Activated B cell treated with CpG ODN at 0.5 μM for 24 hours (primary cell): Measurements from ENCODE around the gene CCPG1. TPM values are rescaled to one million over a fixed set of nuclear protein-coding genes. Genes with fewer than 3 reads are reported as not detected.
"Not testable (repeated sequence)": the region's sequence is repeated elsewhere in the genome, so short reads cannot be mapped to it uniquely, and the experiment has no call there.

ENCODE experiments used
- ATAC-seq: fragments of 200-7000 bp; cut with Tn5 transposase; one replicate; pipeline ENCODE4 v1.10.0; 2021; ENCODE audit warnings: low read depth, mild to moderate bottlenecking, moderate library complexity
- CTCF ChIA-PET: fragments of 350-600 bp; sonication (Branson Sonifier 250); formaldehyde crosslinking; loops from one replicate; lab custom pipeline; 2021; ENCODE audit warnings: antibody characterized with exemption; lab: Charles Lee
- POLR2A ChIA-PET: fragments of 350-600 bp; sonication (Branson Sonifier 250); formaldehyde crosslinking; loops from one replicate; lab custom pipeline; 2021; ENCODE audit warnings: antibody characterized with exemption; lab: Charles Lee
- DNase-seq: peaks from one replicate; pipeline ENCODE4 v3.0.0; 2022
- H3K27ac Mint-ChIP-seq: one replicate; pipeline ENCODE4 v1.8.0; 2020; ENCODE audit warnings: mixed read lengths
- H3K27me3 Mint-ChIP-seq: one replicate; pipeline ENCODE4 v1.8.0; 2021; ENCODE audit warnings: mixed read lengths
- H3K36me3 Mint-ChIP-seq: one replicate; pipeline ENCODE4 v1.8.0; 2021; ENCODE audit warnings: low read depth, mixed read lengths
- H3K4me1 Mint-ChIP-seq: one replicate; pipeline ENCODE4 v1.8.0; 2021; ENCODE audit warnings: mixed read lengths
- H3K4me3 Mint-ChIP-seq: one replicate; pipeline ENCODE4 v1.8.0; 2020; ENCODE audit warnings: mild to moderate bottlenecking, mixed read lengths
- H3K9me3 Mint-ChIP-seq: one replicate; pipeline ENCODE4 v1.8.0; 2020; ENCODE audit warnings: mixed read lengths
- CTCF ChIP-seq: fragments of 200-600 bp; IDR thresholded peaks from one replicate; pipeline ENCODE4 v1.8.0; 2022; ENCODE audit warnings: antibody characterized with exemption, mild to moderate bottlenecking
- intact Hi-C: fragments of 100-400 bp; cut with micrococcal nuclease; formaldehyde crosslinking; loops from one replicate; pipeline ENCODE4 v1.15.1; 2024
- total RNA-seq: library from RNA; stranded (reverse); gene quantifications from 2 replicates; pipeline ENCODE4 v1.2.3, GENCODE V29; 2022

Gene CCPG1
- total RNA-seq, 1 donor from 2014 or later = 16.2 TPM

GRCh38 chr15:55434989-55435825 lies 27.0 kb upstream of the CCPG1 start:
- H3K4me3 Mint-ChIP-seq = no peak overlapping the region
- TF ChIP-seq CTCF = no peak
- intact Hi-C loops = loop anchor here (1.0 to 5.0 kb wide), 4 partner anchors 26 to 1353 kb away; partner anchors contain the start of genes CCPG1 and PIERCE2
- no peaks in the 10 kb centered on the region for H3K4me1 Mint-ChIP-seq
- no peaks in the 10 kb centered on the region for H3K36me3 Mint-ChIP-seq
- no peaks in the 10 kb centered on the region for H3K27me3 Mint-ChIP-seq
- H3K9me3 Mint-ChIP-seq = no peaks in the 10 kb centered on the region
- POLR2A ChIA-PET = no interaction called here
- DNase-seq = no peak
- no peak for ATAC-seq
- CTCF ChIA-PET = interaction anchor here (0.7 to 3.5 kb wide), 9 partner anchors 14 to 239 kb away, joined by 3 to 21 read pairs (median 4); partner anchors contain the start of genes CCPG1, PIERCE2 and RSL24D1
- no peak overlapping the region for H3K27ac Mint-ChIP-seq

- no peaks in the 10 kb centered on the region for H3K27me3 Mint-ChIP-seq
- ATAC-seq = no peak
- no peaks in the 10 kb centered on the region for H3K36me3 Mint-ChIP-seq
- H3K4me1 Mint-ChIP-seq = no peaks in the 10 kb centered on the region
- POLR2A ChIA-PET = no interaction called here
- TF ChIP-seq CTCF = no peak
- CTCF ChIA-PET = interaction anchor here (1.0 kb wide), 1 partner anchor 13 kb away, joined by 3 read pairs; no protein-coding TSS in a partner anchor
- H3K27ac Mint-ChIP-seq = no peak overlapping the region
- no peak overlapping the region for H3K4me3 Mint-ChIP-seq
- H3K9me3 Mint-ChIP-seq = no peaks in the 10 kb centered on the region
- DNase-seq = no peak
- intact Hi-C loops = no loop called here
These were observed 13.9 kb upstream of the CCPG1 start for GRCh38 chr15:55422089-55422488.

DNA sequence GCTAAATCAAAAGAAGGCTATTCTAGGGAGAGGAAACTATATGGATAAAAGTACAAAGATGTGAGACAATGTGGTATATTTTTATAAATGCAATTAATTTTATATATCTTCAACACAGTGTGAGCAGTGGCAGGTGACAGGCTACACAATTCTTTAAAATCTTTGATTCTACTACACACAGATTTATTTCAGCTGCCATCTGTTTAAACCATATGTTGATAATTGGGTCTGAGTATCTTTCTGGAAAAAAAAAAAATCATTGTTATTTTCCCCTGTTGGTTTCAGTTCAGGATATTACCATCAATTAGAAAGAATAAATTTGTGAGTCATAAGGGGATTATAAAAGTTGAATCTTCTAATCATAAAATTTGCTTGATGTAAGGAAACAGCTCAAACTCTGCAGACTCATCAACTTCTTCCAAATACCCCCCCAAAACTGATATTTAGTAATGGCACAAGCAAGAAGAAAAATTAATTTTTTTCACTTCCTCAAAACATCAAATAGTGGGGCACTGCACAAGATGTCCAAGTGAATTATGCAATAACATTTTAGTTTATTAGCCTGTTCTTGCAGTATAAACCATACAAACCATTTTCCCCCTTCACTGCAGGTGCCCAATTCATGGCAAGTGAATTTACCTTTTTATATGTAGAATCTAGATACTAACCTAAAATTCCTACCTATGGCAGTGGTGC lies 12.2 kb upstream of the CCPG1 start:
- Mint-ChIP-seq H3K4me1 (no peaks in the 10 kb centered on the region), H3K9me3 (no peaks in the 10 kb centered on the region), H3K27me3 (no peaks in the 10 kb centered on the region), H3K36me3 (no peaks in the 10 kb centered on the region), H3K4me3 (no peak overlapping the region), H3K27ac (no peak overlapping the region)
- ATAC-seq = no peak
- POLR2A ChIA-PET = no interaction called here
- no peak for TF ChIP-seq CTCF
- CTCF ChIA-PET = interaction anchor here (0.6 kb wide), 1 partner anchor 14 kb away, joined by 3 read pairs; no protein-coding TSS in a partner anchor
- intact Hi-C loops = no loop called here
- DNase-seq = no peak

DNA sequence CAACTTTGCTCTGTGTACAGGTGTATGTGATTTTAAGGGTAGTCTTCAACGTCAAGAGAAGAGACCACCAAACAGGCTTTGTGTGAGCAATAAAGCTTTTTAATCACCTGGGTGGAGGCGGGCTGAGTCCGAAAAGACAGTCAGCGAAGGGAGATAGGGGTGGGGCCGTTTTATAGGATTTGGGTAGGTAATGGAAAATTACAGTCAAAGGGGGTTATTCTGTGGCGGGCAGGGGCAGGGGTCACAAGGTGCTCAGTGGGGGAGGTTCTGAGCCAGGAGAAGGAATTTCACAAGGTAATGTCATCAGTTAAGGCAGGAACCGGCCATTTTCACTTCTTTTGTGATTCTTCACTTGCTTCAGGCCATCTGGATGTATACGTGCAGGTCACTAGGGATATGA lies 9.5 kb upstream of the CCPG1 start:
- H3K4me3 Mint-ChIP-seq, H3K36me3 Mint-ChIP-seq, intact Hi-C loops, ATAC-seq, H3K27ac Mint-ChIP-seq, H3K4me1 Mint-ChIP-seq, DNase-seq, H3K9me3 Mint-ChIP-seq, CTCF ChIA-PET, POLR2A ChIA-PET, H3K27me3 Mint-ChIP-seq: not testable (repeated sequence)

DNA sequence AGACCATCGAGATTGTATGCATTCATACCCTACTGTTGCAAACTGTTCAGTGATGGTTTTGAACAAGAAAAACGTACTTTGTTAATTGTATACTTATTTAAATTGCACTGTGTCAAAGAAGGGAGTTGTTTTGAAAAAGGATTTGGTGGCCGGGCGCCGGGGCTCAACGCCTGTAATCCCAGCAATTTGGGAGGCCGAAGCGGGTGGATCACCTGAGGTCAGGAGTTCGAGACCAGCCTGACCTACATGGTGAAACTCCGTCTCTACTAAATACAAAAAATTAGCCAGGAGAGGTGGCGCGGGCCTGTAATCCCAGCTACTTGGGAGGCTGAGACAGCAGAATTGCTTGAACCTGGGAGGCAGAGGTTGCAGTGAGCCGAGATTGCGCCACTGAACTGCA lies 817 bp upstream of the CCPG1 start:
- Mint-ChIP-seq H3K4me3 (peak overlapping the region; percentile 88), H3K27ac (peak overlapping the region; percentile 87), H3K4me1 (peaks cover 20% of the 10 kb centered on the region)
- not testable (repeated sequence) for H3K27me3 Mint-ChIP-seq, DNase-seq, H3K36me3 Mint-ChIP-seq, ATAC-seq, H3K9me3 Mint-ChIP-seq
- ChIA-PET CTCF (interaction anchor here (0.8 to 2.2 kb wide), 6 partner anchors 26 to 187 kb away, joined by 4 to 15 read pairs (median 6); partner anchors contain the start of genes PIGB and PIGBOS1), POLR2A (interaction anchor here (1.1 to 2.2 kb wide), 4 partner anchors 11 to 212 kb away, joined by 6 to 34 read pairs (median 14); partner anchors contain the start of genes PIGB, PIGBOS1 and RSL24D1)
- intact Hi-C loops = loop anchor here (1.0 to 2.0 kb wide), 6 partner anchors 26 to 213 kb away; partner anchors contain the start of genes PIGB, PIGBOS1 and RSL24D1
